Osteoblast (primary cell): Measurements from ENCODE around the gene SLC35F2. TPM values are rescaled to one million over a fixed set of nuclear protein-coding genes. Genes with fewer than 3 reads are reported as not detected.
"Not testable (repeated sequence)": the region's sequence is repeated elsewhere in the genome, so short reads cannot be mapped to it uniquely, and the experiment has no call there.

Source experiments
- DNase-seq: peaks from one replicate; pipeline ENCODE4 v3.0.0; 2011; ENCODE audit warnings: low spot score, mixed read lengths; ENCODE audit not compliant: insufficient read length; ENCODE audit errors: missing footprints
- H2AFZ ChIP-seq: 2 replicates; pipeline ENCODE4 v1.6.0; 2011; ENCODE audit warnings: mild to moderate bottlenecking, low read length
- H3K27ac ChIP-seq: 2 replicates; pipeline ENCODE4 v1.5.1; 2011; ENCODE audit warnings: mild to moderate bottlenecking, low read depth, low read length, moderate library complexity
- H3K27me3 ChIP-seq: 2 replicates; pipeline ENCODE4 v1.6.0; 2012; ENCODE audit warnings: mild to moderate bottlenecking, control low read depth, inconsistent platforms, low read length, moderate library complexity; ENCODE audit not compliant: insufficient read depth
- H3K36me3 ChIP-seq: 2 replicates; pipeline ENCODE4 v1.5.1; 2011; ENCODE audit warnings: mild to moderate bottlenecking, low read length, control low read depth, moderate library complexity; ENCODE audit not compliant: insufficient read depth
- H3K4me1 ChIP-seq: 2 replicates; pipeline ENCODE4 v1.5.1; 2011; ENCODE audit warnings: mild to moderate bottlenecking, low read length, control low read depth, moderate library complexity; ENCODE audit not compliant: insufficient read depth
- H3K4me2 ChIP-seq: 2 replicates; pipeline ENCODE4 v1.6.0; 2011; ENCODE audit warnings: mild to moderate bottlenecking, low read length; ENCODE audit not compliant: insufficient read depth
- H3K4me3 ChIP-seq: fragments of 200-600 bp; sonication (generic); 3 replicates; pipeline ENCODE4 v1.5.1; 2012; ENCODE audit warnings: mild to moderate bottlenecking, low read length, inconsistent platforms; ENCODE audit not compliant: insufficient read depth
- H3K79me2 ChIP-seq: 2 replicates; pipeline ENCODE4 v1.6.0; 2012; ENCODE audit warnings: mild to moderate bottlenecking, low read length, control low read depth, inconsistent platforms; ENCODE audit not compliant: insufficient read depth
- H3K9me3 ChIP-seq: 2 replicates; pipeline ENCODE4 v1.5.1; 2011; ENCODE audit warnings: low read depth, low read length, control low read depth
- H4K20me1 ChIP-seq: 2 replicates; pipeline ENCODE4 v1.6.0; 2012; ENCODE audit warnings: mild to moderate bottlenecking, low read length, control low read depth; ENCODE audit not compliant: insufficient read depth
- CTCF ChIP-seq: IDR thresholded peaks from 2 replicates; pipeline ENCODE4 v1.5.1; 2011; ENCODE audit warnings: mild to moderate bottlenecking, low read depth, low read length, moderate library complexity; ENCODE audit errors: extremely low read depth
- total RNA-seq: library from RNA; depleted of rRNA; stranded (reverse); fragments of >200 nt; gene quantifications from 2 replicates; pipeline ENCODE4 v1.2.3, GENCODE V29; 2012

SLC35F2 gene
- total RNA-seq, 1 donor: 5.4 TPM

DNA sequence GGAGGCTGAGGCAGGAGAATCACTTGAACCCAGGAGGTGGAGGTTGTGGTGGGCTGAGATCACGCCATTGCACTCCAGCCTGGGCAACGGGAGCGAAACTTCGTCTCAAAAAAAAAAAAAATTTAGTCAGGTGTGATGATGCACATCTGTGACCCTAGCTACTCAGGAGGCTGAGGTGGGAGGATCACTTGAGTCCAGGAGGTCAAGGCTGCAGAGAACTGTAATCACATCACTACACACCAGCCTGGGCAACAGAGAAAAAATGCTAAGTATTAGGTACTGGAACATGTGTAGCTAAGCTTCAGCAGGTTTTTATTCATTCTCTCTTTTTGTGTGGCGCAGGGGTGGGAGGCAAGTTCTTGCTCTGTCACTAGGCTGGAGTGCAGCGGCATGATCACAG, 82.5 kb downstream of the SLC35F2 start:
- H3K4me3 ChIP-seq: no peak overlapping the region
- H3K4me2 ChIP-seq: no peak overlapping the region
- H3K4me1 ChIP-seq: no peaks in the 10 kb centered on the region
- H3K36me3 ChIP-seq: no peaks in the 10 kb centered on the region
- H3K9me3 ChIP-seq: no peaks in the 10 kb centered on the region
- TF ChIP-seq CTCF: no peak
- H2AFZ ChIP-seq: no peak overlapping the region
- peaks cover 3% of the 10 kb centered on the region for H3K27me3 ChIP-seq
- H4K20me1 ChIP-seq: no peaks in the 10 kb centered on the region
- no peak overlapping the region for H3K27ac ChIP-seq
- no peaks in the 10 kb centered on the region for H3K79me2 ChIP-seq
- DNase-seq: no peak

DNA sequence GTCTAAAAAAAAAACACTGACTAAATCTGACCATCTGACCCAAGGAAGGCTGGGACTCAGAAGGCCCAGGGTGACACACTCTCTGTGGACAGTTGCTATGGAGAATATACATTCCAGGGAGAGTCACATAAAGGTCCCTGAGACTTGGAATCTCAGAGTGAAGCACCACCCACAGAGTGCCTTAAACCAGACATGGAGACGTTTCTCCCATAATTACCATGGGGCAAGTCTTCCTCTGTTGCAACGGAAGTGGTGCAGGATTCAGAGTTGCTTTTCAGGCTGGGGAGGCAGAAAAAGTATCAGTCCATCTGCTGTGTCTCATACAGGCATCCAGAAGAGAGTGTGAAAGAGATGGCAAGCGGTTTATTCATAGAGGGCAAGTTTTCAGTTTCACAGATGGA, 88.0 kb downstream of the SLC35F2 start:
- H3K27ac ChIP-seq: peak overlapping the region; percentile 88
- no peak overlapping the region for H3K4me3 ChIP-seq
- no peaks in the 10 kb centered on the region for H3K79me2 ChIP-seq
- peak overlapping the region; percentile 72 for H3K4me2 ChIP-seq
- peak; percentile 81 for DNase-seq
- peaks cover 22% of the 10 kb centered on the region for H3K4me1 ChIP-seq
- no peak for TF ChIP-seq CTCF
- no peaks in the 10 kb centered on the region for H3K36me3 ChIP-seq
- H3K9me3 ChIP-seq: no peaks in the 10 kb centered on the region
- H4K20me1 ChIP-seq: no peaks in the 10 kb centered on the region
- H2AFZ ChIP-seq: peak overlapping the region; percentile 82
- no peaks in the 10 kb centered on the region for H3K27me3 ChIP-seq

- TF ChIP-seq CTCF: no peak
- no peaks in the 10 kb centered on the region for H3K36me3 ChIP-seq
- H3K27me3 ChIP-seq: no peaks in the 10 kb centered on the region
- peak overlapping the region; percentile 17 for H2AFZ ChIP-seq
- DNase-seq: no peak
- no peaks in the 10 kb centered on the region for H3K79me2 ChIP-seq
- peaks cover 22% of the 10 kb centered on the region for H3K4me1 ChIP-seq
- H3K4me3 ChIP-seq: no peak overlapping the region
- H4K20me1 ChIP-seq: no peaks in the 10 kb centered on the region
- H3K4me2 ChIP-seq: peak overlapping the region; percentile 6
- H3K9me3 ChIP-seq: no peaks in the 10 kb centered on the region
- peak overlapping the region; percentile 88 for H3K27ac ChIP-seq
Measured at GRCh38 chr11:107769189-107769588, 89.4 kb downstream of the SLC35F2 start.

DNA sequence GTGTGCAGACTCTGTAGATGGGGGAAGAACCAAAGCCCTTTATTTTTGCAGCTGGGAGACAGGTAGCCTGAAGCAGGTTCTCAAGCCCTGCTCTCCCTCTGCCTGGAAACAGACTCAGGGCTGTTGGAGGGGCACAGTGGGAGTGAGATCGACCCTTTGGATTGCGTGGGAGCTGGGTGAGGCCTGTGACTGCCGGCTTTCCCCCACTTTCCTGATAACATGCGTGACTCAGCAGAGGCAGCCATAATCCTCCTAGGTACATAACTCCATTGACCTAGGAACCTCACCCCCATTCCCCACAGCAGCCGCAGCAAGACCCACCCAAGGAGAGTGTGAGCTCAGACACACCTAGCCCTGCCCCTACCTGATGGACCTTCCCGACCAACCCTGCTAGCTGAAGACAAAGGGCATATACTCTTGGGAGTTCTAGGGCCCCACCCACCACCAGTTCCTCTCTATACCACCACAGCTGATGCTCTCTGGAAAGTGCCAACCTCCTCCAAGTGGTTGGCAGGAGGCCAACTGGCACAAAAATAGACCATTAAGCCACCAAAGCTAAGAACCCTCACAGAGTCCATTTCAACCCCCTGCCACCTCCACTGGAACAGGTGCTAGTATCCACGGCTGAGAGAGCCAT, 99.8 kb downstream of the SLC35F2 start:
- DNase-seq, H4K20me1 ChIP-seq, H3K36me3 ChIP-seq, H3K27me3 ChIP-seq, H3K79me2 ChIP-seq, H3K4me1 ChIP-seq, H2AFZ ChIP-seq, H3K27ac ChIP-seq, H3K4me2 ChIP-seq, H3K4me3 ChIP-seq, H3K9me3 ChIP-seq: not testable (repeated sequence)
